Subcutaneous adipose tissue (tissue), 4 donors: ENCODE measurements around the gene ANKRD1. TPM values are rescaled to one million over a fixed set of nuclear protein-coding genes. Genes with fewer than 3 reads are reported as not detected.

ENCODE experiments used
- CTCF ChIP-seq: fragments of 450-650 bp; IDR thresholded peaks from one replicate; pipeline ENCODE4 v1.5.1; 2016; ENCODE audit warnings: low read depth, mild to moderate bottlenecking, control low read depth, antibody characterized with exemption, moderate library complexity
- total RNA-seq, 4 donors: library from RNA; depleted of rRNA; stranded (reverse); fragments of >200 nt; gene quantifications; one replicate each; pipeline ENCODE4 v1.1.0, GENCODE V29; 2016

ANKRD1 gene
- not detected for total RNA-seq

DNA sequence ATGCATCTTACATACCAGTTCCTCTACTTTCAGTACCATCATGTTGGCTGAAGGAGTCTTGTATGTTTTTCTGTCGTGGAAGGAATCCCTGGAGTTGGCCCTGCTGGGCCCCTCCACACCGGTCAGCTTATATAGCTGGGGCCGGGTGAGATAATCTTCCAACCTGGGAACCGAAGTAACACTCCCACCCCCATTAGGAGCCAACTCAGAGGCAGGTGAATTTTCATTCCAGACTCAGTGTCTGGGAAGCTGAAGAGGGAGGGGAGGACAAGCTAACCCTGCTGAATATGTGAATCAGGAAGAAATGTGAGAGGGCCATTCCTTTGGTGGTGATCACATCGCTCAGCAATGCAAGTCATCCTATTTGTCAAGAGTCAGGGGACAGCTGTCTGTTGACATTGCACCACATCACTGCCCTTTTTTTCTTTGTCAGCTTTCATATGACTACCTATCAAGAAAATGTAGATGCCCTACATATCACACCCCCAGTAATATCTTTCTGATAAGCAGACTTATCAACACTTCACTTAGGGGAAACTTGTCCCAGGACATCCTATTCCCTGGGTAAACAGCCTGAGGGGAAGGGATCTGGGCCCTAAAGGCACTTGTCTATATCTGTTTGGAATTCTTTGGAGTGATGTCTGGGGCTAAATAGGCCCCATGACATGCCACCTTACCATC, at the start of gene ANKRD1:
Gene ANKRD1, minus strand, starts transcription at position 102 of the 681 bp plus-strand sequence. Its CDS starts 60 bp downstream, at position 42.
- TF ChIP-seq CTCF: no peak

DNA sequence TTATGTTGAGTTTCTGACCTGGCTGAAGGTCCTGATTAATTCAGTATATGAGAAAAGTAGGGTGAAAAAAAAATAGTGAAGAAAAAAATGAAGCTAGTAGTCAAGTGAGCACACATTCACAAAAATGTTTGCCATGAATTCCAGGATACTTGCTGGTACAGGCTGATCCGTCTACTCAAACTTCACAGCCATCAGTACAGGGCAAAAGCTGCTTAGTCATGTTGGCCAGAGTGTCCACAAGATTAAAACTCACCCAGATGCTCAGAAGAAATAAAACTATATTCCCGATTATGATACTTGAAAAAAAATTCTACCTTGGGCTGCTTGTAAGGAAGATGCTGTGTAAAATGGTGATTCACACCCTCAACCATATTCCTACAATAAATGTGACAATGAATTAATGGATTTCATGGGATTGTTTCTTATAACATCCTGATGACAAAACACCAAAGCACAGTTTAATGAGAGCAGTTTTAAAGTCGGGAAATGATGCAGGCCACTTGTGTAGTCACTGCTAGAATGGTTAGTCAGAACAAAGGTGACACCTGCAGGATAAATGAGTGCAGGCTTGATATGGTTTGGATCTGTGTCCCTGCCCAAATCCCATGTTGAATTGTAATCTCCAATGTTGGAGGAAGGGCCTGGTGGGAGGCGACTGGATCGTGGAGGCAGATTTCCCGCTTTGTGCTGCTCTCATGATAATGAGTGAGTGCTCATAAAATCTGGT, 49.2 kb upstream of the ANKRD1 start:
- no peak for TF ChIP-seq CTCF

DNA sequence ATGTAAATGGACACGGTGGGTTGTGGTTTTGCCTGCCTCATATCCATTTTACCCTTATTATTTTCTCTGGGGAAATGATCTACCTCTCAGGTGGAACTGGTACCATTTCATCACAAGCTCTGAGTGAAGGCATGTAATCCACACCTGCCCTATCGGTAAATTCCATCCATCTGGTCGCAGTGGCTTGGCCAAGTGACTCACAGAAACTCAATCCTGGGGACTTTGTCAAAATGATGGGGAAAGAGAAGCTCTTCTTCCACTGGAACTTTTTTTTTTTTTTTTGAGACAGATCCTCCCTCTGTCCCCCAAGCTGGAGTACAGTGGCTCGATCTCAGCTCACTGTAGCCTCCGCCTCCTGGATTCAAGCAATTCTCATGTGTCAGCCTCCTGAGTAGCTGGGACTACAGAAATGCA, 48.2 kb upstream of the ANKRD1 start:
- no peak for TF ChIP-seq CTCF

- no peak for TF ChIP-seq CTCF
These were observed 47.6 kb upstream of the ANKRD1 start for GRCh38 chr10:90968328-90969081.

DNA sequence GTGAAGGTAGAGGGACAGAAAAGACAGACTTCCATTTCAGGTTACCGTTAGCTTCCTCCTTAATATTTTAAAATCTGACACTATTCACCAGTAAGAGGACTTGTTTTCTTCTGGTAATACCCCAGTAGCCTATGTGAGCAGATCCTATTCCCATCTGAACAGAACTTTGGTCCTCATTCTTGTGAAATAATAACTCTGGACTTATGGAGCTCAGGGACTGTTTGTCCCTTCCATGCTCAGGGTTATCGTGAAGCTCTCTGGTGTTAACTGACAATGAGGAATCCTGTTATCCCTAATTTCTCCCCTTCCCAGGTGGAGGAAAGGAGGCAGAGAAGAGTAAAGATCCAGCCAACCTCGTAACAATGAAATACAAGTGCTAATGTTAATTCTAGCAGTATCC, 47.0 kb upstream of the ANKRD1 start:
- TF ChIP-seq CTCF: no peak

DNA sequence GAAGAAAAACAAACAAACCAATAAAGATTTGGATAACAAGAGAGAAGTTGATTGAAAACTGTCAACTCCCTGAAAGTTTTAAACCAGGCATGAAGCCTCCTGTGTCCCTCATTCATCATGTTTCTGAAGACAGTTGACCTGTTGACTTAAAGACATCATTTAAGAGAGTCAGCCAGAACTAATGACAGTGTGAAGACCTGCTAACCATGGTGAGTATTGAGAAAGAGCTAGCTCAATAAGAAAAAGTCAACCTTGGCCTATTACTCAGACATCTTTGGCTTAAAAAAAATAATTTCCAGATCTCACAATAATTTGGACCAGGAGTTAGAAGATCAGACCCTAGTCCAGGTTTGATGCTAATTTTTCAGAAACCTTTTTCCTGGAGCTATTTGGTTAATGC, 45.3 kb upstream of the ANKRD1 start:
- TF ChIP-seq CTCF: no peak

- TF ChIP-seq CTCF: no peak
These were observed 44.8 kb upstream of the ANKRD1 start for GRCh38 chr10:90965720-90966119.
